ENCODE results near the gene HDAC2.

GRCh38 chr6:113920663-113921267 lies 50.2 kb downstream of the HDAC2 start:
- TF ChIP-seq ARNT (IDR thresholded peaks at IDR 0.05) (no peak), TARDBP (IDR thresholded peaks at IDR 0.05) (no peak), FOXA1 (IDR thresholded peaks at IDR 0.05) (no peak), BHLHE40 (IDR thresholded peaks at IDR 0.05; ENCODE audit: borderline replicate concordance) (no peak), FOXK2 (IDR thresholded peaks at IDR 0.05) (no peak), ELF4 (IDR thresholded peaks at IDR 0.05) (no peak), SP1 (IDR thresholded peaks at IDR 0.05) (no peak), HDGF (IDR thresholded peaks at IDR 0.05; ENCODE audit: borderline replicate concordance) (no peak), ZNF384 (IDR thresholded peaks at IDR 0.05) (no peak), FOXM1 (IDR thresholded peaks at IDR 0.05; ENCODE audit: borderline replicate concordance) (no peak), PKNOX1 (IDR thresholded peaks at IDR 0.05) (no peak), LEF1 (IDR thresholded peaks at IDR 0.05; ENCODE audit: borderline replicate concordance) (no peak), CTBP1 (IDR thresholded peaks at IDR 0.05; ENCODE audit: borderline replicate concordance) (no peak), SUZ12 (IDR thresholded peaks at IDR 0.05) (no peak)
